T-helper 1 cell (primary cell): ENCODE results near the gene CCL25.

Experiments
- DNase-seq, 5 donors: peaks; one replicate each; pipeline ENCODE4 v3.0.0-alpha.2; 2012 to 2020

Gene CCL25

DNA sequence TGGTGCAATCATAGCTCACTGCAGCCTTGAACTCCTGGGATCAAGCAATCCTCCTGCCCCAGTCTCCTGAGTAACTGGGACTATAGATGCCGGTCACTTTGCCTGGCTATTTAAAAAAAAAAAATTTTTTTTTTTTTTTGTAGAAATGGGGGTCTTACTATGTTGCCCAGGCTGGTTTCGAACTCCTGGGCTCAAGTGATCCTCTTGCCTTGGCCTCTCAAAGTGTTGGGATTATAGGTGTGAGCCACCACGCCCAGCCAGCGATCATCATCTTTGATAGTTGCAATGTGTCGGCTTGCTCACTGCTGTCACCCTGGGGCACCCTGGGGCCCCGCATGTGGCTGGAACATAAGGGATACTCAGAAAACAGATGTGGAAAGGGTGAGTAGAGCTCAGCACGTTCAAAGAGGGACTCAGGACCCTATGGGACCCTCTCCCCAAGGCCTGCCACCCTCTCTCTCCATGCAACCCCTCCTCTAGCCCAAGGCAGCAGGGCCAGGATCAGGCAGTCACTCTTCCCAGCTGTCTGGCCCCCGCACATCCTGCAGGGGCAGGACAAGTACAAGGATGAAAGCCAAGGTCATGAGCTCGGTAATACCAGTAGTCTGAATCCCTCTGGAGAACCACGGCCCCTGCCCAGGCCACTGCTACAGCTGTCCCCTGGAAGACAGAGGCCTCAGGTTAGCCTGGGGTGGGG lies 6.5 kb upstream of the CCL25 start:
- no peak for DNase-seq

- DNase-seq: no peak
Measured at GRCh38 chr19:8046569-8047165, 5.9 kb upstream of the CCL25 start.

GRCh38 chr19:8050274-8051096 lies 2.1 kb upstream of the CCL25 start:
- DNase-seq: peak; percentile 68 to 84 (median 81)

GRCh38 chr19:8054169-8054568 lies 1.6 kb downstream of the CCL25 start:
- DNase-seq: no peak

DNA sequence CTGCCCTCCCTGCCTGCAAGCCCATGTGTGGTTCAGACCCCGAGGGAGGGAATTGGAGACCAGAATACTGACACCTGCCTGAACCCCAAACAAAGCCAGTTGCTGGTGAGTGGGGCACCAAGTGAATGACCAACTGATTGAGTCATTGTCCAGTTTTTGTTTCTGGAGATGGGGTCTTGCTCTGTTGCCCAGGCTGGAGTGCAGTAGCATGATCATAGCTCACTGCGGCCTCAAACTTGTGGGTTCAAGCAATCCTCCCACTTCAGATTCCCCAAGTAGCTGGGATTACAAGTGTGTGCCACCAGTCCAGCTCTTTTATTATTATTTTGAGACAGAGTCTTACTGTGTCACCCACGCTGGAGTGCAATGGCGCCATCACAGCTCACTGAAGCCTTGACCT lies 4.0 kb downstream of the CCL25 start:
- no peak for DNase-seq

- DNase-seq: no peak
Measured at GRCh38 chr19:8057545-8058270, 5.1 kb downstream of the CCL25 start.

DNA sequence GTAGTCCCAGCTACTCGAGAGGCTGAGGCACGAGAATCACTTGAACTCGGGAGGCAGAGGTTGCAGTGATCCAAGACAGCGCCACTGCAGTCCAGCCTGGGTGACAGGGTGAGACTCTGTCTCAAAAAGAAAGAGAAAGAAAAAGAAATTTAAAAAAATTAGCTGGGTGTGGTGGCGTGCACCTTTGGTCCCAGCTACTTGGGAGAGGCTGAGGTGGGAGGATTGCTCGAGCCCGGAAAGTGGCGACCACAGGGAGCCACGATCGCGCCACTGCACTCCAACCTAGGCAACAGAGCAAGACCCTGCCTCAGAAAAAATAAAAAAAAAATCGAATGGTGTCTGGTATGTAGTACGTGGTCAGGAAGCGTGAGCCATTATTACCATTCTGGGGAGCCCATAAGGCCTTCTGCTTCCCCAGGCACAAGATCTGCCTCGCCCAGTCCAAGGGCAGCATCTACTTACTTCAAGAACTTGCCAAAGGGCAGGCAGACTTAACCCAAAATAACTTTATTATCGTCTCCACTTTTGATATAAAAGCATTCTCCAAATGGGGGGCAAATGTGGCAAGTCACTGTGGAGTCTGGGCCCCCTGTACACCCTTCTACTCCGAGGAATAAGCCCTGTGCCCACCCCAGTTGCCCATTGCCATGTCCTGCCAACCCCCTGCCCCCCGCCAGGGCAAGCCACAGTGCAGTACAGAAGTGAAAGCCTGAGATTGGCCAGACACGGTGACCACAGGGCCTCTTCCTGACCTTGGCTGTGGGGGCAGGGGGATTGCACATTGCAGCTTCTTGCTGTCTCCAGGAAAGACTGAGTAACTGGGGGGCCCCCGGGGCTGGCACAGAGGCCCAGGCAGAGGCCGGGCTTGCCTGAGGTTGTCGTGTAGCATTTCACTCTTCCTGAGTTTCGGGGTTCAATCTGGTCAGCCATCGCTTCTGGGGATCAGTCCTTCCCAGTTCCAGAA lies 12.6 kb downstream of the CCL25 start:
- no peak for DNase-seq

- no peak for DNase-seq
Measured at GRCh38 chr19:8065875-8066261, 13.3 kb downstream of the CCL25 start.

- no peak for DNase-seq
Measured at GRCh38 chr19:8069096-8069973, 16.8 kb downstream of the CCL25 start.

DNA sequence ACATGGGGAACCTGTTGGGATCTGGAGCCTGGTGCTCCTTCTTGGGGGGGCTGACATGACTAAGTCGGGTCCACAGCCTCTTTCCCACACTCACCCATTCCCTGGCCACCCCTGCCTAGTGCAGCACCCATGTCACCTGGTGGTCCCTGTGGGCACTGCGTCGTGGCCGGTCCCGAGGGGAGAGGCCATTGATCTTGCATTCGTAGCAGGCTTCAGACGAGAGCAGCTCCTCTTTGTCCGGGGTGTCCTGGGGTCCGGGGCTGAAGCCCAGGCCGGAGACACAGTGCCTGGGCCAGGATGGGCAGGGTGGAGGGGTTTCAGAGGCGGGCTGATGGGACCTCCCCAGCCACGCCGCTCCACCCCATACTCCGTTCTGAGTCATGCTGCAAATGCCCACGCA lies 19.4 kb downstream of the CCL25 start:
- no peak for DNase-seq

GRCh38 chr19:8074501-8074900 lies 21.9 kb downstream of the CCL25 start:
- DNase-seq: no peak

GRCh38 chr19:8075158-8076074 lies 22.9 kb downstream of the CCL25 start:
- no peak for DNase-seq

- no peak for DNase-seq
Measured at GRCh38 chr19:8079988-8080387, 27.4 kb downstream of the CCL25 start.

DNA sequence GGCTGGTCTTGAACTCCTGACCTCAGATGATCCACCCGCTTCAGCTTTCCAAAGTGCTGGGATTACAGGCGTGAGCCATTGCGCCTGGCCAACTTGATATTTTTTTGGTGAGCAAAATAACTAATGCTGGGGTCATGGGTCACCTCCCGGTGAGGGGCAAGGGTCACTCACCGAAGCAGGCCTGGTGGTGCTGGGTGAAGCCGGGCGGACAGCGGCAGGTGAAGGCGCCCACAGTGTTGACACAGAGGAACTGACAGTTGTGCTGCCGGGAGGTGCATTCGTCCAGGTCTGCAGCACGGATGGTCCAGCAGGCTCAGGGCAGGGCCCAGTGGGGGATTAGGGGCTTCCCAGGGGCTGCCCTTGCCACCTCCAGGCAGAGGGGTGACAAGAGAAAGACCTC lies 28.3 kb downstream of the CCL25 start:
- DNase-seq: no peak

DNA sequence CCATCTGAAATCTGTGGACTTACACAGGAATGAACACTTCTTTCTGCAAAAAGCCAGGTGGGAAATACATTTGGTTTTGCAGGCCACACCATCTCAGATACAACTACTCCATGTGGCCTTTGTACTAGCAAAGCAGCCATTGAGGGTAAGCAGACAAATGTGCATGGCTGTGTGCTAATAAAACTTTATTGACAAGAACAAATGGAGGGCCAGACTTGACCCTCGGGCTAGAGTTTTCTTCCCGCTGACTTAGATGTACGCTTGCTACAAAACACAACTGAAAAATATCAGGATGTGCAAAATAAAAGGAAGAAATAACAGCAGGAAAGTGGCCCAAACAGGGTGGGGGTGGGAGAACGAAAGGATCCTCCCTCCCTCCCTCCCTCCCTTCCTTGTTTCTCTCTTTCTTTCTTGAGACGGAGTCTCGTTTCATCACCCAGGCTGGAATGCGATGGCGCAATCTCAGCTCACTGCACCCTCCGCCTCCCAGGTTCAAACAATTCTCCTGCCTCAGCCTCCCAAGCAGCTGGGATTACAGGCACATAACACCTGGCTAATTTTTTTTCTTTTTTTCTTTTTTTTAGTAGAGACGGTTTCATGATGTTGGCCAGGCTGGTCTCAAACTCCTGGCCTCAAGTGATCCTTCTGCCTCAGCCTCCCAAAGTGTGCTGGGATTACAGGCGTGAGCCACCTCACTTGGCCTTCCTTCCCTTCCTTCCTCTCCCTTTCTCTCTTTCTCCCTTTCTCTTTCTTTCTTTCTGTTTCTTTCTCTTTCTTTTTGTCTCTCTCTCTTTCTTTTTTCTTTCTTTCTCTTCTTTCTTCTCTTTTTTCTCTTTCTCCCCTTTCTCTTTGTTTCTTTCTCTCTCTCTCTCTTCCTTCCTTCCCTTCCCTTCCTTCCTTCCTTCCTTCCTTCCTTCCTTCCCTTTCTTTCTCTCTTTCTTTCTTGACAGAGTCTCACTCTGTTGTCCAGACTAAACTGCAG lies 29.3 kb downstream of the CCL25 start:
- DNase-seq: no peak

DNA sequence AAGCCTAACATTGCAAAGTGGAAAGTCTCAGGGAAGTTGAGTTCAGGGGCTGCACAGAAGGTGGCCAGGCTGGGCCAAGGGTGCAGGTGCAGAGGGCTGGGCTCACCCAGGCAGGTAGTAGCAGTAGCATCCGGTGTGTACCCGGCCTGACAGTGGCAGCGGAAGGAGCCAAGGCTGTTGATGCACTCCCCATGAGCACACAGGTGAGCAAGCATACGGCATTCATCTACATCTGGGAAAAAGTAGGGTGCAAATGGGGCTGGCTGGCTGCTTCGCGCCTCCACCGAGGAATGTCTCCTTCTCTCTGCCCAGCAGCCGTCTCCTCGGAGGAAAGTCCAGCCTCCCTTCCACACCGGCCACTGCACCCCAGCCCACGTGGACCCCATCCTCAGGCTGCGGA lies 30.6 kb downstream of the CCL25 start:
- DNase-seq: no peak

- no peak for DNase-seq
Measured at GRCh38 chr19:8084152-8084551, 31.6 kb downstream of the CCL25 start.

- no peak for DNase-seq
Measured at GRCh38 chr19:8085598-8086408, 33.2 kb downstream of the CCL25 start.
